Right forelimb (tissue), 1 donor: Measurements from ENCODE around the gene ABCA2.

Experiments
- DNase-seq: peaks from one replicate; pipeline ENCODE4 v3.0.0-alpha.2; 2018

The ABCA2 gene

GRCh38 chr9:136996361-136997292 lies 31.4 kb downstream of the ABCA2 start, which contains the start of gene CLIC3:
TSS of gene CLIC3 (minus strand) at chr9:136996568. CDS start at chr9:136996543, 25 bp downstream.
- DNase-seq = no peak

GRCh38 chr9:136995772-136996311 lies 32.2 kb downstream of the ABCA2 start:
- no peak for DNase-seq

GRCh38 chr9:136995362-136995761 lies 32.7 kb downstream of the ABCA2 start:
- DNase-seq = no peak

- no peak for DNase-seq
Measured at GRCh38 chr9:136994888-136995230, 33.2 kb downstream of the ABCA2 start.

GRCh38 chr9:136994180-136994887 lies 33.7 kb downstream of the ABCA2 start:
- no peak for DNase-seq

GRCh38 chr9:136992819-136993369 lies 35.1 kb downstream of the ABCA2 start:
- no peak for DNase-seq

GRCh38 chr9:136991993-136992818 lies 35.8 kb downstream of the ABCA2 start, which contains the start of gene PAXX:
TSS of gene PAXX (plus strand) at chr9:136992422. CDS start at chr9:136992444, 22 bp downstream.
- DNase-seq = peak; percentile 91

- DNase-seq = no peak
Measured at GRCh38 chr9:136990242-136990911, 37.7 kb downstream of the ABCA2 start.

- no peak for DNase-seq
Measured at GRCh38 chr9:136988872-136989271, 39.2 kb downstream of the ABCA2 start.

GRCh38 chr9:136985853-136986252 lies 42.2 kb downstream of the ABCA2 start:
- DNase-seq = no peak

- DNase-seq = no peak
Measured at GRCh38 chr9:136985027-136985602, 42.9 kb downstream of the ABCA2 start.

- no peak for DNase-seq
Measured at GRCh38 chr9:136984464-136985026, 43.5 kb downstream of the ABCA2 start.

GRCh38 chr9:136983656-136984314 lies 44.3 kb downstream of the ABCA2 start:
- no peak for DNase-seq

GRCh38 chr9:136983167-136983566 lies 44.9 kb downstream of the ABCA2 start:
- DNase-seq = no peak

GRCh38 chr9:136982232-136983051 lies 45.6 kb downstream of the ABCA2 start, which contains the start of gene LCNL1:
TSS of gene LCNL1 (plus strand) at chr9:136982993. CDS start at chr9:136983587, 594 bp downstream.
- no peak for DNase-seq

- DNase-seq = no peak
Measured at GRCh38 chr9:136981588-136982231, 46.3 kb downstream of the ABCA2 start.

GRCh38 chr9:136980669-136981478 lies 47.2 kb downstream of the ABCA2 start:
- no peak for DNase-seq
